ENCODE measurements around the gene NABP1.

- TF ChIP-seq CTCF (optimal IDR thresholded peaks at IDR 0.05 in 1 of 3, IDR thresholded peaks at IDR 0.05 in 1 of 3, conservative IDR thresholded peaks at IDR 0.05 in 1 of 3; ENCODE audit: extremely low read depth in 1 of 3, insufficient read depth in 2 of 3, low read length in 3 of 3) (no peak), EZH2 (IDR thresholded peaks at IDR 0.05; ENCODE audit: low read length) (no peak)
Measured at GRCh38 chr2:191678437-191679100, 633 bp downstream of the NABP1 start.

Measured in keratinocyte (primary cell).